Ascending aorta (tissue), 2 donors: ENCODE results near the gene NFASC. TPM values are rescaled to one million over a fixed set of nuclear protein-coding genes. Genes with fewer than 3 reads are reported as not detected.
A peak's percentile ranks its signal among the peaks of the same experiment; 100 is the strongest.

Experiments
- DNase-seq, 2 donors: peaks; one replicate each; pipeline ENCODE4 v3.0.0-alpha.2; 2019; ENCODE audit warnings: low spot score in 2 of 2
- H3K27ac ChIP-seq, 2 donors: fragments of 200-600 bp; sonication (generic); one replicate each; pipeline ENCODE4 v1.5.1; 2016 to 2017; ENCODE audit warnings: mild to moderate bottlenecking in 1 of 2
- H3K27me3 ChIP-seq: fragments of 200-600 bp; sonication (generic); one replicate; pipeline ENCODE4 v1.5.1; 2017
- H3K36me3 ChIP-seq, 2 donors: fragments of 200-600 bp; sonication (generic); one replicate each; pipeline ENCODE4 v1.5.1; 2016
- H3K4me1 ChIP-seq, 2 donors: fragments of 200-600 bp; sonication (generic); one replicate each; pipeline ENCODE4 v1.5.1; 2016 to 2017; ENCODE audit warnings: mild to moderate bottlenecking in 1 of 2
- H3K4me3 ChIP-seq, 2 donors: fragments of 200-600 bp; sonication (generic); one replicate each; pipeline ENCODE4 v1.5.1; 2016 to 2017; ENCODE audit warnings: mild to moderate bottlenecking in 1 of 2
- H3K9me3 ChIP-seq, 2 donors: fragments of 200-600 bp; sonication (generic); one replicate each; pipeline ENCODE4 v1.5.1; 2016
- CTCF ChIP-seq, 3 experiments: fragments of 200-600 bp in 2 of 3; fragments of 450-650 bp in 1 of 3; sonication (generic) in 2 of 3; IDR thresholded peaks; one replicate each; pipeline ENCODE4 v1.5.1; 2016 to 2019; ENCODE audit warnings: antibody characterized with exemption in 3 of 3, mild to moderate bottlenecking in 1 of 3, moderate library complexity in 1 of 3
- intact Hi-C: fragments of 100-400 bp; cut with DNase I; formaldehyde crosslinking; loops from one replicate; pipeline ENCODE4 v1.15.1; 2023
- total RNA-seq: library from RNA; depleted of rRNA; stranded (reverse); fragments of >200 nt; gene quantifications from one replicate; pipeline ENCODE4 v1.1.0, GENCODE V29; 2016

NFASC gene
- total RNA-seq, 1 donor from 2014 or later: 44.0 TPM

DNA sequence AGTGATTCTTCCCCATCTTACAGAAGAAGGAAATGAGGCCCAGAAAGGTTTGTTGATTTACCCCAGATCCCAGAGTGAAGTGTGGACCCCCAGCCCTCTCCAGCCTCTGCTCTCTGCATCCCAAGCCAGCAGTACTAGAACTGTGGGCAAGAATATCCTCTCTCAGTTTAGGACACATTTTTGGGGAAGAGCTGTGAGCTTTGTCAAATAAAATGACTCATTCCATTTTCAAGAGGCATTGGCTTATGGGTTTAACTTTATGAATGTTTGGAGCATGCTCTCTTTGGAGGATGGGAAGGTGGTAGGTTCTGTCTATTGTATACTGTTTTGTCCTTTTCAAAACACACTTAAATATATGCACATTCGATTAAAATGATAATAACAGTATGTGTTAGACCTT lies 101.8 kb downstream of the NFASC start:
- H3K4me3 ChIP-seq: no peak overlapping the region
- peaks cover 4 to 24% of the 10 kb centered on the region in 2 donors for H3K36me3 ChIP-seq
- intact Hi-C loops: no loop called here
- H3K9me3 ChIP-seq: no peaks in the 10 kb centered on the region
- no peaks in the 10 kb centered on the region for H3K4me1 ChIP-seq
- H3K27ac ChIP-seq: no peak overlapping the region
- TF ChIP-seq CTCF (IDR thresholded peaks at IDR 0.05): no peak
- DNase-seq: no peak
- no peaks in the 10 kb centered on the region for H3K27me3 ChIP-seq

DNA sequence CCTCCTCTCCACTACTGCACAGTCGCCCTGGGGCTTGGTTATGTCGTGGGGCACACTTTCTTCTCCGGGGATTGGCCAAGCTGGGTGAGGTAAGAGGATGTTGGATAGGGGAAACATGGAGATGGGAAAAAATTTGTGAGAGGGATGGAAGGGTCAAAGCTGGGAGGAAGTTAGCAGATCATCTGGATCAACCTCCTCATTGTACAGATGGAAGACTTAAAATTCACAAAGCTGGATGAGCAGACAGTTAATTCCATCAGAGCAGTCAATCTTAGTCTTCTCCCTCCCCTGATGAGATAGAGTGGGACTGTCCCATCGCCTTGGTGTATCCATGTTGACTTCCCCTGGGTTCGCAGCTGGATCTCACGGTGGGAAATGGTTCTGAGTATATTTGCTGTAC lies 102.8 kb downstream of the NFASC start:
- intact Hi-C loops: no loop called here
- DNase-seq: no peak
- H3K36me3 ChIP-seq: peaks cover 4 to 21% of the 10 kb centered on the region in 2 donors

DNA sequence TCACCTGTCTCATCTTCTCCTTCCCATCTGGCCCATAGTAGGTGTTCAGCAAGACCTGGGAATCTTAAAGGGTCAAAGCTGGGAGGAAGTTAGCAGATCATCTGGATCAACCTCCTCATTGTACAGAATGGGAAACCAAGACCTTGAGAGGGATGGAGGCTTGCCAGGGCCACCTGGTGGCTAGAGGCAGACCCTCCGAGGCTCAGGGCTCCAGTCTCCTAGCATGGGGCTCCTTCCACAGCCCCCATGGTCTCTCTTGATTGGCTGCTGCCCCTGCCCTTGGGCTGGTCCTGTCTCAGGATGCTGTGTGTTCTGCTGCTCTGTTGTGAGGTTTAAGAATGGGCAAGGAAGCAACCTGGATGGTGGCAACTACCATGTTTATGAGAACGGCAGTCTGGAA lies 103.7 kb downstream of the NFASC start:
- no peak for DNase-seq
- Histone ChIP-seq H3K4me1 (no peaks in the 10 kb centered on the region), H3K36me3 (peaks cover 4 to 23% of the 10 kb centered on the region in 2 donors), H3K4me3 (no peak overlapping the region), H3K27me3 (no peaks in the 10 kb centered on the region), H3K27ac (no peak overlapping the region), H3K9me3 (no peaks in the 10 kb centered on the region)
- intact Hi-C loops: no loop called here
- no peak for TF ChIP-seq CTCF (IDR thresholded peaks at IDR 0.05)

More for the DNA sequence above, 102.8 kb downstream of the NFASC start:
- no peak overlapping the region for H3K27ac ChIP-seq
- H3K4me1 ChIP-seq: no peaks in the 10 kb centered on the region
- H3K27me3 ChIP-seq: no peaks in the 10 kb centered on the region
- no peak for TF ChIP-seq CTCF (IDR thresholded peaks at IDR 0.05)
- H3K4me3 ChIP-seq: no peak overlapping the region
- H3K9me3 ChIP-seq: no peaks in the 10 kb centered on the region

DNA sequence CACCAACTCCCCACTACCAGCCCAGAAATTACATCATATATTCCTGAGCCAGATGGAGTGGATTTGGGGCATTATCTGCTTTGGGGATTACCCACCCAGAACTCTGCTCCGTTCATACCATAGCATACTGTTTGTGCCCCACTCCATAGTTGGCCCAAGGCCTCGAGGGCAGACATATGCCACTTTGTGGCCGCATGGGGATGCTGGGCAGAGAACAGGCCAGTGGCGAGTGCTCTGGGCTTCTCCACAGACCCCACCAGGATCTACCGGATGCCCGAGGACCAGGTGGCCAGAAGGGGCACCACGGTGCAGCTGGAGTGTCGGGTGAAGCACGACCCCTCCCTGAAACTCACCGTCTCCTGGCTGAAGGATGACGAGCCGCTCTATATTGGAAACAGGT lies 104.4 kb downstream of the NFASC start:
- H3K27me3 ChIP-seq: no peaks in the 10 kb centered on the region
- H3K27ac ChIP-seq: no peak overlapping the region
- H3K9me3 ChIP-seq: no peaks in the 10 kb centered on the region
- H3K4me1 ChIP-seq: no peaks in the 10 kb centered on the region
- TF ChIP-seq CTCF (IDR thresholded peaks at IDR 0.05): no peak
- intact Hi-C loops: loop anchor here (5.0 kb wide), 1 partner anchor 282 kb away; no protein-coding TSS in a partner anchor
- peaks cover 4 to 24% of the 10 kb centered on the region in 2 donors for H3K36me3 ChIP-seq
- no peak overlapping the region for H3K4me3 ChIP-seq
- no peak for DNase-seq

DNA sequence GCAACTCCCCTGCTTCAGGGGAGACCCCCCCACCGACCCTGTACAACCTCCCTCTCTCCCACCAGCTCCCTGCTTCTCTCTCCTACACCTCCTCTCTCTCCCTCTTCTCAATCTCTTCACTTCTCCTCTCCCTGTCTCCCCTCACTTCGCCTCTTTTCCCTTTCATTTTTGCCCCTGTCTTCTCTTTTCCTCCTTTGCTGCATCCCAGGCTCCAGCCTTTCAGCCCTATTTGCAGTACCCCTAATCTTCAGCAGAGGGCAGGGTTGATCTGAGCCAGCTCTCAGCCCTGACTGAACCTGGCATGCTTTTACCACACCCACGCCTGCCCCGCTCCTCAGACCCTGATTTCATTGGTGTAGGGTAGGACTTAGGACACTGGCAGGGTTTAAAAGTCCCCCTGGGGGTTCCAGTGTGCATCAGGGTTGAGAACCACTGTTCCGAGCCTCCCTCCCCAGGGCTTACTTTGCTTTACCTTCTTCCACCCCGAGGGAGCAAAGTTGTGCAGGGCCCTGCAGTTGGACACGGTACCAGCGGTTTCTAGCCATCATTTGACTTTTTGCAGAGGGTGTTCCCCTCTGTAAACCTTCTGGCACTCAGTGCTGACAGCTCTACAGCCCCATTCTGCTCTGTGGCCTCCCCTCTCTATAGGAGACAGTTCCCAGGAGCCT lies 105.0 kb downstream of the NFASC start:
- peaks cover 7 to 24% of the 10 kb centered on the region in 2 donors for H3K36me3 ChIP-seq
- H3K9me3 ChIP-seq: no peaks in the 10 kb centered on the region
- H3K4me1 ChIP-seq: no peaks in the 10 kb centered on the region
- H3K4me3 ChIP-seq: no peak overlapping the region
- H3K27ac ChIP-seq: no peak overlapping the region
- no peak for DNase-seq
- no peaks in the 10 kb centered on the region for H3K27me3 ChIP-seq
- intact Hi-C loops: loop anchor here (5.0 kb wide), 1 partner anchor 282 kb away; no protein-coding TSS in a partner anchor
- TF ChIP-seq CTCF (IDR thresholded peaks at IDR 0.05): peak; percentile 44 to 74 (median 63)
